Loucy (cell line): Measurements from ENCODE around the gene PCBP3.

Experiments
- EZH2phosphoT487 ChIP-seq: fragments of 200-600 bp; IDR thresholded peaks from 2 replicates; pipeline ENCODE4 v1.6.1; 2018; ENCODE audit warnings: antibody characterized with exemption, mild to moderate bottlenecking, moderate library complexity, borderline replicate concordance
- TF ChIP-seq, protein P1 (sequence below): fragments of 200-600 bp; sonication (generic); conservative IDR thresholded peaks from 2 replicates; pipeline ENCODE4 v1.5.1; 2014; ENCODE audit warnings: mild to moderate bottlenecking, antibody characterized with exemption, low read length

GRCh38 chr21:45715441-45715840 lies 71.9 kb downstream of the PCBP3 start:
- TF ChIP-seq, protein P1, sequence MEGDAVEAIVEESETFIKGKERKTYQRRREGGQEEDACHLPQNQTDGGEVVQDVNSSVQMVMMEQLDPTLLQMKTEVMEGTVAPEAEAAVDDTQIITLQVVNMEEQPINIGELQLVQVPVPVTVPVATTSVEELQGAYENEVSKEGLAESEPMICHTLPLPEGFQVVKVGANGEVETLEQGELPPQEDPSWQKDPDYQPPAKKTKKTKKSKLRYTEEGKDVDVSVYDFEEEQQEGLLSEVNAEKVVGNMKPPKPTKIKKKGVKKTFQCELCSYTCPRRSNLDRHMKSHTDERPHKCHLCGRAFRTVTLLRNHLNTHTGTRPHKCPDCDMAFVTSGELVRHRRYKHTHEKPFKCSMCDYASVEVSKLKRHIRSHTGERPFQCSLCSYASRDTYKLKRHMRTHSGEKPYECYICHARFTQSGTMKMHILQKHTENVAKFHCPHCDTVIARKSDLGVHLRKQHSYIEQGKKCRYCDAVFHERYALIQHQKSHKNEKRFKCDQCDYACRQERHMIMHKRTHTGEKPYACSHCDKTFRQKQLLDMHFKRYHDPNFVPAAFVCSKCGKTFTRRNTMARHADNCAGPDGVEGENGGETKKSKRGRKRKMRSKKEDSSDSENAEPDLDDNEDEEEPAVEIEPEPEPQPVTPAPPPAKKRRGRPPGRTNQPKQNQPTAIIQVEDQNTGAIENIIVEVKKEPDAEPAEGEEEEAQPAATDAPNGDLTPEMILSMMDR = no peak
- no peak for TF ChIP-seq EZH2phosphoT487
